Activated effector memory CD4-positive, alpha-beta T cell treated with Interleukin-2 at 50 U/mL for 16 hours (primary cell): ENCODE results near the gene GLRX.
"Not testable (repeated sequence)": the region's sequence is repeated elsewhere in the genome, so short reads cannot be mapped to it uniquely, and the experiment has no call there.

Experiments
- DNase-seq: peaks from one replicate; pipeline ENCODE4 v3.0.0-alpha.2; 2020

GLRX gene

GRCh38 chr5:95825495-95825894, 3.0 kb upstream of the GLRX start:
- no peak for DNase-seq

- no peak for DNase-seq
Measured at GRCh38 chr5:95824747-95825146, 2.2 kb upstream of the GLRX start.

GRCh38 chr5:95823738-95824609, 1.4 kb upstream of the GLRX start:
- peak; percentile 70 for DNase-seq

GRCh38 chr5:95823218-95823737, 752 bp upstream of the GLRX start:
- no peak for DNase-seq

- DNase-seq, result peak; percentile 16
Measured at GRCh38 chr5:95822043-95822541, 434 bp downstream of the GLRX start.

- DNase-seq, result no peak
Measured at GRCh38 chr5:95821110-95822021, 1.2 kb downstream of the GLRX start.

GRCh38 chr5:95818181-95819147, 4.1 kb downstream of the GLRX start:
- DNase-seq, result no peak

GRCh38 chr5:95817430-95817829, 5.1 kb downstream of the GLRX start:
- DNase-seq, result peak; percentile 20

GRCh38 chr5:95816776-95817175, 5.8 kb downstream of the GLRX start:
- no peak for DNase-seq

GRCh38 chr5:95816341-95816740, 6.2 kb downstream of the GLRX start:
- no peak for DNase-seq

GRCh38 chr5:95815155-95815729, 7.3 kb downstream of the GLRX start:
- DNase-seq, result no peak

- DNase-seq, result not testable (repeated sequence)
Measured at GRCh38 chr5:95813035-95813434, 9.5 kb downstream of the GLRX start.

- no peak for DNase-seq
Measured at GRCh38 chr5:95812074-95812471, 10.5 kb downstream of the GLRX start.

- DNase-seq, result not testable (repeated sequence)
Measured at GRCh38 chr5:95811461-95812073, 11.0 kb downstream of the GLRX start.

- not testable (repeated sequence) for DNase-seq
Measured at GRCh38 chr5:95811126-95811423, 11.5 kb downstream of the GLRX start.

GRCh38 chr5:95810305-95811125, 12.0 kb downstream of the GLRX start:
- no peak for DNase-seq

GRCh38 chr5:95809414-95809960, 13.0 kb downstream of the GLRX start:
- no peak for DNase-seq

GRCh38 chr5:95808686-95809413, 13.7 kb downstream of the GLRX start:
- DNase-seq, result peak; percentile 67

- no peak for DNase-seq
Measured at GRCh38 chr5:95808013-95808685, 14.4 kb downstream of the GLRX start.
